HepG2 (cell line): ENCODE measurements around the gene ZKSCAN1. TPM values are rescaled to one million over a fixed set of nuclear protein-coding genes. Genes with fewer than 3 reads are reported as not detected.
A peak's percentile ranks its signal among the peaks of the same experiment; 100 is the strongest.

Experiments
- ATF3 ChIP-seq: sonication (generic); formaldehyde crosslinking; IDR thresholded peaks from 2 replicates; pipeline ENCODE4 v1.4.0; 2020; ENCODE audit warnings: missing genetic modification reagents
- FLYWCH1 ChIP-seq: sonication (generic); formaldehyde crosslinking; IDR thresholded peaks from 2 replicates; pipeline ENCODE4 v1.8.1; 2023; ENCODE audit warnings: mild to moderate bottlenecking, missing genetic modification reagents
- HES4 ChIP-seq: sonication (generic); formaldehyde crosslinking; IDR thresholded peaks from 2 replicates; pipeline ENCODE4 v1.9.0; 2021; ENCODE audit warnings: mild to moderate bottlenecking, missing genetic modification reagents, borderline replicate concordance
- KIAA2018 ChIP-seq: sonication (generic); formaldehyde crosslinking; IDR thresholded peaks from 2 replicates; pipeline ENCODE4 v1.5.0; 2020; ENCODE audit warnings: mild to moderate bottlenecking, missing genetic modification reagents, borderline replicate concordance
- MATR3 ChIP-seq: sonication (generic); formaldehyde crosslinking; IDR thresholded peaks from 2 replicates; pipeline ENCODE4 v1.4.0; 2020; ENCODE audit warnings: missing genetic modification reagents
- PHF5A ChIP-seq: IDR thresholded peaks from one replicate; pipeline ENCODE4 v1.6.1; 2018; ENCODE audit warnings: low read depth, missing genetic modification reagents; ENCODE audit not compliant: unreplicated experiment
- TFE3 ChIP-seq: IDR thresholded peaks from 2 replicates; pipeline ENCODE4 v1.6.1; 2016
- THAP9 ChIP-seq: sonication (generic); formaldehyde crosslinking; IDR thresholded peaks from 2 replicates; pipeline ENCODE4; 2020; ENCODE audit warnings: missing genetic modification reagents, mild to moderate bottlenecking, borderline replicate concordance
- ZBTB8A ChIP-seq: sonication (generic); formaldehyde crosslinking; IDR thresholded peaks from 2 replicates; pipeline ENCODE4 v1.4.0; 2020; ENCODE audit warnings: mild to moderate bottlenecking, low read depth, missing genetic modification reagents, borderline replicate concordance
- ZNF337 ChIP-seq: sonication (generic); formaldehyde crosslinking; IDR thresholded peaks from 2 replicates; pipeline ENCODE4 v1.5.1; 2020; ENCODE audit warnings: missing genetic modification reagents, low read depth, mild to moderate bottlenecking, borderline replicate concordance
- ZNF451 ChIP-seq: sonication (generic); formaldehyde crosslinking; IDR thresholded peaks from 2 replicates; pipeline ENCODE4 v1.5.0; 2020; ENCODE audit warnings: mild to moderate bottlenecking, missing genetic modification reagents
- ZNF576 ChIP-seq: sonication (generic); formaldehyde crosslinking; IDR thresholded peaks from 2 replicates; pipeline ENCODE4 v1.4.0; 2020; ENCODE audit warnings: mild to moderate bottlenecking, missing genetic modification reagents
- ZNF788 ChIP-seq: sonication (generic); formaldehyde crosslinking; IDR thresholded peaks from 2 replicates; pipeline ENCODE4 v1.5.0; 2020; ENCODE audit warnings: mild to moderate bottlenecking, missing genetic modification reagents, borderline replicate concordance
- ZNF891 ChIP-seq: sonication (generic); formaldehyde crosslinking; IDR thresholded peaks from 2 replicates; pipeline ENCODE4 v1.5.0; 2020; ENCODE audit warnings: mild to moderate bottlenecking, missing genetic modification reagents
- polyA plus RNA-seq, 8 experiments: library from polyadenylated mRNA; depleted of rRNA in 3 of 8; stranded (reverse) in 7 of 8; unstranded in 1 of 8; fragments of >200 nt; fragmentation: Illumina TruSeq in 4 of 8; extraction: Trizol in 4 of 8; gene quantifications; 2 replicates each; pipeline versions ENCODE4 v1.2.1 to v1.2.3, GENCODE V29; 2011 to 2016; ENCODE audit warnings: low read depth in 4 of 8, missing spikeins in 1 of 8, mixed read lengths in 1 of 8; ENCODE audit not compliant: insufficient read depth in 1 of 8
- total RNA-seq, 5 experiments: library from RNA; depleted of rRNA; stranded (reverse); fragments of >200 nt; fragmentation: Illumina TruSeq; extraction: Trizol; gene quantifications; 2 replicates each; pipeline ENCODE4 v1.2.3, GENCODE V29; 2016; ENCODE audit warnings: low read depth in 1 of 5

Gene ZKSCAN1
- total and polyA plus RNA-seq, 2 of the 13 experiments (the other 11 are each of a cell fraction or from before 2014, with no cell fraction given), result 46.4 to 60.6 TPM

- TF ChIP-seq TFE3 (CRISPR knock-in tag) (peak; percentile 55; the same call in 1 of the 2 replicates), ZNF337 (peak; percentile 88), ZNF891 (peak; percentile 85), ZNF788 (CRISPR knock-in tag) (peak; percentile 95; the same call in 1 of the 2 replicates), KIAA2018 (no peak), ZNF576 (CRISPR knock-in tag) (peak; percentile 77; the same call in 1 of the 2 replicates), MATR3 (CRISPR knock-in tag) (no peak), PHF5A (CRISPR knock-in tag) (peak; percentile 95), ATF3 (CRISPR knock-in tag) (peak; percentile 53), ZBTB8A (CRISPR knock-in tag) (peak; percentile 87; the same call in 1 of the 2 replicates), THAP9 (peak; percentile 86; the same call in 1 of the 2 replicates), HES4 (CRISPR knock-in tag) (peak; percentile 69; the same call in 1 of the 2 replicates), ZNF451 (CRISPR knock-in tag) (peak; percentile 97), FLYWCH1 (peak; percentile 75; the same call in 1 of the 2 replicates)
Observed at GRCh38 chr7:100081535-100082102, 66.2 kb downstream of the ZKSCAN1 start, which contains the start of gene ZNF3 (continued).
